GM12878 (cell line): Measurements from ENCODE around the gene HSF4. TPM values are rescaled to one million over a fixed set of nuclear protein-coding genes. Genes with fewer than 3 reads are reported as not detected.

ENCODE experiments used
- ATF7 ChIP-seq: fragments of 450-650 bp; IDR thresholded peaks from 2 replicates; pipeline ENCODE4 v1.6.1; 2016; ENCODE audit warnings: low read depth, mild to moderate bottlenecking
- CBX3 ChIP-seq: fragments of 200-600 bp; sonication (generic); IDR thresholded peaks from 2 replicates; pipeline ENCODE4 v1.6.1; 2016; ENCODE audit warnings: low read depth, borderline replicate concordance
- CBX5 ChIP-seq: sonication (generic); IDR thresholded peaks from 2 replicates; pipeline ENCODE4 v1.6.1; 2016; ENCODE audit warnings: low read depth, moderate library complexity, mild to moderate bottlenecking, inconsistent platforms
- CEBPB ChIP-seq, 2 experiments: fragments of 150-350 bp in 1 of 2; IDR thresholded peaks; 2 replicates each; pipeline ENCODE4 v1.6.1; 2012 to 2014; ENCODE audit warnings: low read depth in 2 of 2, low read length in 2 of 2, borderline replicate concordance in 1 of 2, inconsistent platforms in 1 of 2
- CHD4 ChIP-seq: fragments of 200-600 bp; sonication (generic); IDR thresholded peaks from 2 replicates; pipeline ENCODE4 v1.6.1; 2016; ENCODE audit warnings: mild to moderate bottlenecking
- HDAC2 ChIP-seq: fragments of 200-600 bp; sonication (generic); IDR thresholded peaks from 2 replicates; pipeline ENCODE4 v1.6.1; 2017
- JUNB ChIP-seq: IDR thresholded peaks from 2 replicates; pipeline ENCODE4 v1.6.1; 2016; ENCODE audit warnings: antibody characterized with exemption, mild to moderate bottlenecking
- KLF5 ChIP-seq: fragments of 450-650 bp; IDR thresholded peaks from 2 replicates; pipeline ENCODE4 v1.6.1; 2014; ENCODE audit warnings: mild to moderate bottlenecking; ENCODE audit not compliant: partially characterized antibody
- LARP7 ChIP-seq: fragments of 450-650 bp; IDR thresholded peaks from 2 replicates; pipeline ENCODE4 v1.6.1; 2017; ENCODE audit warnings: mild to moderate bottlenecking
- MEF2A ChIP-seq: IDR thresholded peaks from 2 replicates; pipeline ENCODE4 v1.6.1; 2011; ENCODE audit warnings: low read depth, mild to moderate bottlenecking, low read length, moderate library complexity; ENCODE audit not compliant: insufficient read depth
- MTA2 ChIP-seq: fragments of 450-650 bp; IDR thresholded peaks from 2 replicates; pipeline ENCODE4 v1.6.1; 2016; ENCODE audit warnings: low read depth, mild to moderate bottlenecking, moderate library complexity
- RCOR1 ChIP-seq: conservative IDR thresholded peaks from 2 replicates; pipeline ENCODE4 v1.6.1; 2012; ENCODE audit warnings: low read depth, low read length, improper control_type of control experiment
- RELA ChIP-seq: fragments of 450-650 bp; IDR thresholded peaks from 2 replicates; pipeline ENCODE4 v1.8.0; 2014; ENCODE audit warnings: borderline replicate concordance; ENCODE audit not compliant: partially characterized antibody
- RUNX3 ChIP-seq: IDR thresholded peaks from 2 replicates; pipeline ENCODE4 v1.6.1; 2012; ENCODE audit warnings: low read length, inconsistent platforms
- SIX5 ChIP-seq: IDR thresholded peaks from 2 replicates; pipeline ENCODE4 v1.6.1; 2011; ENCODE audit warnings: mild to moderate bottlenecking, low read depth, low read length, moderate library complexity; ENCODE audit not compliant: severe bottlenecking
- SP1 ChIP-seq: IDR thresholded peaks from one replicate; pipeline ENCODE4 v1.6.1; 2011; ENCODE audit warnings: low read depth, low read length
- TCF12 ChIP-seq: IDR thresholded peaks from 2 replicates; pipeline ENCODE4 v1.6.1; 2011; ENCODE audit warnings: low read depth, mild to moderate bottlenecking, low read length
- TCF7 ChIP-seq: IDR thresholded peaks from 2 replicates; pipeline ENCODE4 v1.6.1; 2014; ENCODE audit warnings: antibody characterized with exemption, borderline replicate concordance
- ZNF24 ChIP-seq: fragments of 450-650 bp; IDR thresholded peaks from 2 replicates; pipeline ENCODE4 v1.6.1; 2017; ENCODE audit warnings: antibody characterized with exemption, mild to moderate bottlenecking
- polyA plus RNA-seq, 11 experiments: library from polyadenylated mRNA; depleted of rRNA in 4 of 11; unstranded in 6 of 11; stranded (reverse) in 5 of 11; fragments of >200 nt; fragmentation: Nextera tagmentation in 4 of 11; fragmentation: Illumina TruSeq in 1 of 11; extraction: Ambion mirVana in 4 of 11; extraction: Trizol in 1 of 11; gene quantifications; 1 replicate in 1 of 11; 2 replicates in 10 of 11; pipeline versions ENCODE4 v1.2.1 to v1.2.3, GENCODE V29; 2011 to 2016; ENCODE audit warnings: inconsistent platforms in 2 of 11, missing spikeins in 2 of 11, low read depth in 1 of 11
- total RNA-seq, 4 experiments: library from RNA; depleted of rRNA in 3 of 4; stranded (reverse); fragments of >200 nt in 3 of 4; fragmentation: Illumina TruSeq in 1 of 4; extraction: Trizol in 1 of 4; gene quantifications; 2 replicates each; pipeline versions ENCODE4 v1.2.1 to v1.2.3, GENCODE V29; 2013 to 2021
- TF ChIP-seq, protein P1 (sequence below): IDR thresholded peaks from 2 replicates; pipeline ENCODE4 v1.6.1; 2011; ENCODE audit warnings: low read depth, low read length, improper control_type of control experiment, borderline replicate concordance
- TF ChIP-seq, protein P2 (sequence below): fragments of 450-650 bp; IDR thresholded peaks from 2 replicates; pipeline ENCODE4 v1.6.1; 2016; ENCODE audit warnings: mild to moderate bottlenecking
- TF ChIP-seq, protein P3 (sequence below): fragments of 450-650 bp; IDR thresholded peaks from 2 replicates; pipeline ENCODE4 v1.6.1; 2017; ENCODE audit warnings: mild to moderate bottlenecking, moderate library complexity
- TF ChIP-seq, protein P4 (sequence below): fragments of 450-650 bp; IDR thresholded peaks from 2 replicates; pipeline ENCODE4 v1.6.1; 2014; ENCODE audit warnings: mild to moderate bottlenecking
- TF ChIP-seq, protein P5 (sequence below): IDR thresholded peaks from 2 replicates; pipeline ENCODE4 v1.6.1; 2012; ENCODE audit warnings: low read depth, low read length, improper control_type of control experiment

HSF4 gene
- total and polyA plus RNA-seq, 10 of the 15 experiments (the other 5 are each of a cell fraction or from before 2014, with no cell fraction given), result 0.31 to 9.9 (median 2.6) TPM; not detected in 1

DNA sequence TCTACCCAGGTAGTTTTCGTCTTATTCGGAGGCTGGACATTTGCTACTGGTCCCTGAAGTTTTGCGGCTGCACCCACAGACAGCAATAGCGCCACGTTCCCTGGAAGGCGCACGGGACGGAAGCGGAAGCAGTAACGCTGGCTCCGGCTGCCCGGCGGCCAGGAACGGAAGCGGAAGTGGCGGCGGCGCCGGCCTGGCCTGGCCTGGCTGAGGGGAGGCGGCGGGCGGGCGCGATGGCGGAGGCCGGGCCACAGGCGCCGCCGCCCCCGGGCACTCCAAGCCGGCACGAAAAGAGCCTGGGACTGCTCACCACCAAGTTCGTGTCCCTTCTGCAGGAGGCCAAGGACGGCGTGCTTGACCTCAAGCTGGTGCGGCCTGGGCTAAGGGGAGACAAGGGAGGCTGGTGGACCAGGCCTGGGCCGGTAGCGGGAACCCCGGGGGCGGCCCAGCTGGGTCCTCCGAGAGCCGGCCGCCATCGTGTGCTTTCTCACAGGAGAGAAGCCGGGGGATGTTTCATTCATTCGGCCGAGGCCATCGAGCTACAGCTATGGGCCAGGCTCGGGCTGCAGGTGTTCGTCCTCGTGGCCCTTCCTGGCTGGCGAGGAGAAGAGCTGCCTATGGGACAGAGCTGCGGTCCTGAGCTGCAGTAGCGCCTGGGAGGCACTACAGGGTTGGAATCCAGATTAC lies 27.6 kb downstream of the HSF4 start, which contains the start of gene E2F4 (continued):
- TF ChIP-seq RELA (no peak), CBX5 (no peak), RCOR1 (no peak), ZNF24 (no peak), MTA2 (no peak), CEBPB (IDR thresholded peaks at IDR 0.05; ENCODE audit: borderline replicate concordance in 1 of 2, low read depth in 2 of 2, low read length in 2 of 2) (no peak), LARP7 (peak; percentile 87), TCF7 (no peak), TCF12 (peak; percentile 5; the same call in 1 of the 2 replicates), CHD4 (no peak), SIX5 (peak; percentile 33), HDAC2 (no peak), MEF2A (no peak), CBX3 (no peak), ATF7 (no peak; the same call in 1 of the 2 replicates), JUNB (peak; percentile 100), KLF5 (peak; percentile 56), RUNX3 (peak; percentile 95), SP1 (peak; percentile 62)
- TF ChIP-seq, protein P1, sequence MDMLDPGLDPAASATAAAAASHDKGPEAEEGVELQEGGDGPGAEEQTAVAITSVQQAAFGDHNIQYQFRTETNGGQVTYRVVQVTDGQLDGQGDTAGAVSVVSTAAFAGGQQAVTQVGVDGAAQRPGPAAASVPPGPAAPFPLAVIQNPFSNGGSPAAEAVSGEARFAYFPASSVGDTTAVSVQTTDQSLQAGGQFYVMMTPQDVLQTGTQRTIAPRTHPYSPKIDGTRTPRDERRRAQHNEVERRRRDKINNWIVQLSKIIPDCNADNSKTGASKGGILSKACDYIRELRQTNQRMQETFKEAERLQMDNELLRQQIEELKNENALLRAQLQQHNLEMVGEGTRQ, result no peak
- TF ChIP-seq, protein P2, sequence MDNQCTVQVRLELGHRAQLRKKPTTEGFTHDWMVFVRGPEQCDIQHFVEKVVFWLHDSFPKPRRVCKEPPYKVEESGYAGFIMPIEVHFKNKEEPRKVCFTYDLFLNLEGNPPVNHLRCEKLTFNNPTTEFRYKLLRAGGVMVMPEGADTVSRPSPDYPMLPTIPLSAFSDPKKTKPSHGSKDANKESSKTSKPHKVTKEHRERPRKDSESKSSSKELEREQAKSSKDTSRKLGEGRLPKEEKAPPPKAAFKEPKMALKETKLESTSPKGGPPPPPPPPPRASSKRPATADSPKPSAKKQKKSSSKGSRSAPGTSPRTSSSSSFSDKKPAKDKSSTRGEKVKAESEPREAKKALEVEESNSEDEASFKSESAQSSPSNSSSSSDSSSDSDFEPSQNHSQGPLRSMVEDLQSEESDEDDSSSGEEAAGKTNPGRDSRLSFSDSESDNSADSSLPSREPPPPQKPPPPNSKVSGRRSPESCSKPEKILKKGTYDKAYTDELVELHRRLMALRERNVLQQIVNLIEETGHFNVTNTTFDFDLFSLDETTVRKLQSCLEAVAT, result peak; percentile 73; the same call in 1 of the 2 replicates
- TF ChIP-seq, protein P3, sequence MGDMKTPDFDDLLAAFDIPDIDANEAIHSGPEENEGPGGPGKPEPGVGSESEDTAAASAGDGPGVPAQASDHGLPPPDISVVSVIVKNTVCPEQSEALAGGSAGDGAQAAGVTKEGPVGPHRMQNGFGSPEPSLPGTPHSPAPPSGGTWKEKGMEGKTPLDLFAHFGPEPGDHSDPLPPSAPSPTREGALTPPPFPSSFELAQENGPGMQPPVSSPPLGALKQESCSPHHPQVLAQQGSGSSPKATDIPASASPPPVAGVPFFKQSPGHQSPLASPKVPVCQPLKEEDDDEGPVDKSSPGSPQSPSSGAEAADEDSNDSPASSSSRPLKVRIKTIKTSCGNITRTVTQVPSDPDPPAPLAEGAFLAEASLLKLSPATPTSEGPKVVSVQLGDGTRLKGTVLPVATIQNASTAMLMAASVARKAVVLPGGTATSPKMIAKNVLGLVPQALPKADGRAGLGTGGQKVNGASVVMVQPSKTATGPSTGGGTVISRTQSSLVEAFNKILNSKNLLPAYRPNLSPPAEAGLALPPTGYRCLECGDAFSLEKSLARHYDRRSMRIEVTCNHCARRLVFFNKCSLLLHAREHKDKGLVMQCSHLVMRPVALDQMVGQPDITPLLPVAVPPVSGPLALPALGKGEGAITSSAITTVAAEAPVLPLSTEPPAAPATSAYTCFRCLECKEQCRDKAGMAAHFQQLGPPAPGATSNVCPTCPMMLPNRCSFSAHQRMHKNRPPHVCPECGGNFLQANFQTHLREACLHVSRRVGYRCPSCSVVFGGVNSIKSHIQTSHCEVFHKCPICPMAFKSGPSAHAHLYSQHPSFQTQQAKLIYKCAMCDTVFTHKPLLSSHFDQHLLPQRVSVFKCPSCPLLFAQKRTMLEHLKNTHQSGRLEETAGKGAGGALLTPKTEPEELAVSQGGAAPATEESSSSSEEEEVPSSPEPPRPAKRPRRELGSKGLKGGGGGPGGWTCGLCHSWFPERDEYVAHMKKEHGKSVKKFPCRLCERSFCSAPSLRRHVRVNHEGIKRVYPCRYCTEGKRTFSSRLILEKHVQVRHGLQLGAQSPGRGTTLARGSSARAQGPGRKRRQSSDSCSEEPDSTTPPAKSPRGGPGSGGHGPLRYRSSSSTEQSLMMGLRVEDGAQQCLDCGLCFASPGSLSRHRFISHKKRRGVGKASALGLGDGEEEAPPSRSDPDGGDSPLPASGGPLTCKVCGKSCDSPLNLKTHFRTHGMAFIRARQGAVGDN, result peak; percentile 70
- TF ChIP-seq, protein P4, sequence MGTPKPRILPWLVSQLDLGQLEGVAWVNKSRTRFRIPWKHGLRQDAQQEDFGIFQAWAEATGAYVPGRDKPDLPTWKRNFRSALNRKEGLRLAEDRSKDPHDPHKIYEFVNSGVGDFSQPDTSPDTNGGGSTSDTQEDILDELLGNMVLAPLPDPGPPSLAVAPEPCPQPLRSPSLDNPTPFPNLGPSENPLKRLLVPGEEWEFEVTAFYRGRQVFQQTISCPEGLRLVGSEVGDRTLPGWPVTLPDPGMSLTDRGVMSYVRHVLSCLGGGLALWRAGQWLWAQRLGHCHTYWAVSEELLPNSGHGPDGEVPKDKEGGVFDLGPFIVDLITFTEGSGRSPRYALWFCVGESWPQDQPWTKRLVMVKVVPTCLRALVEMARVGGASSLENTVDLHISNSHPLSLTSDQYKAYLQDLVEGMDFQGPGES, result peak; percentile 93
- TF ChIP-seq, protein P5, sequence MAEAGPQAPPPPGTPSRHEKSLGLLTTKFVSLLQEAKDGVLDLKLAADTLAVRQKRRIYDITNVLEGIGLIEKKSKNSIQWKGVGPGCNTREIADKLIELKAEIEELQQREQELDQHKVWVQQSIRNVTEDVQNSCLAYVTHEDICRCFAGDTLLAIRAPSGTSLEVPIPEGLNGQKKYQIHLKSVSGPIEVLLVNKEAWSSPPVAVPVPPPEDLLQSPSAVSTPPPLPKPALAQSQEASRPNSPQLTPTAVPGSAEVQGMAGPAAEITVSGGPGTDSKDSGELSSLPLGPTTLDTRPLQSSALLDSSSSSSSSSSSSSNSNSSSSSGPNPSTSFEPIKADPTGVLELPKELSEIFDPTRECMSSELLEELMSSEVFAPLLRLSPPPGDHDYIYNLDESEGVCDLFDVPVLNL, result no peak
